Bronchial epithelial cell (primary cell): ENCODE results near the gene SCGB3A1. TPM values are rescaled to one million over a fixed set of nuclear protein-coding genes. Genes with fewer than 3 reads are reported as not detected.

Experiments
- DNase-seq: peaks from one replicate; pipeline ENCODE4 v3.0.0-alpha.2; 2010; ENCODE audit warnings: low read depth
- FAIRE-seq: peaks from 2 replicates; lab custom pipeline; 2011; peaks lifted over from hg19 to GRCh38; lab: Jason Lieb, UNC
- H3K27me3 ChIP-seq: 2 replicates; pipeline ENCODE4 v1.5.1; 2011; ENCODE audit warnings: low read length; ENCODE audit not compliant: control insufficient read depth, insufficient read depth
- H3K36me3 ChIP-seq: 2 replicates; pipeline ENCODE4 v1.5.1; 2011; ENCODE audit warnings: low read length; ENCODE audit not compliant: control insufficient read depth, insufficient read depth
- H3K4me3 ChIP-seq: 2 replicates; pipeline ENCODE4 v1.5.1; 2011; ENCODE audit warnings: mild to moderate bottlenecking, low read depth, low read length, control low read depth
- total RNA-seq: library from RNA; depleted of rRNA; stranded (reverse); fragments of >200 nt; gene quantifications from 2 replicates; pipeline ENCODE4 v1.2.1, GENCODE V29; 2014
- TF ChIP-seq, protein P1 (sequence below): IDR thresholded peaks from 2 replicates; pipeline ENCODE4 v1.5.1; 2011; ENCODE audit warnings: mild to moderate bottlenecking, moderate library complexity, low read length, control low read depth, inconsistent platforms; ENCODE audit not compliant: insufficient read depth, severe bottlenecking

SCGB3A1 gene
- total RNA-seq, 1 donor from 2014 or later, result not detected

DNA sequence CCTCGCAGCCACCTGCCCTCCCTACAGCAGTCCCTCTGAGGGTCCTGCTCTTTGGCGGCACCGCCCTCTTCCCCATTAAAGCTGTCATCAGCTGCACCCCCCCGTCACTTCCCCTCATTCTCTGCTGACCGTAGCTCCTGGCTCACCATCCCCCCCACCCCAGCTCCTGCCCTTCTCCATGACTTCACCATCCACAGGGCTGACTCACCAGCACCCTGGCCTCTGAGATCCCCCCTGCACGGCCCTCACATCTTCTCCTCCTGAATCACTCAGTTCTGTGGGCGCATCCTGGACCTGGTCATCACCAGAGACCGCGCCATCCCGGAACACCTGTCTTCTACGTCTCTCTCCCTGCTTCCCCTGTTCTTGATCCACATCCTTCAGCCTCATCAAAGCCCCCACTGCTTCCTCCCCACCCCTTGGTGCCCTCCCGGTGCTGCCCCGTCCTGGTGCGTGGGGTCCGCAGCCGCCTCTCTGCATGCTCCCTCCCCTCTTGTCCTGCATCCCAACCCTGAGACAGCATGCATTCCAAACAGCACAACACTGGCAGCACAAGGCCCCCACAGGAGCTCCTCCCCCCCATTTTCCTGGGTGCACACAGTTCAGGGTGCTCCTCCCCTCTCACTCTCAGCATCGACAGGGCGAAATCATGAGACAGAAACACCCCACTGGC, 45.2 kb upstream of the SCGB3A1 start:
- H3K4me3 ChIP-seq, result no peak overlapping the region
- no peaks in the 10 kb centered on the region for H3K27me3 ChIP-seq
- FAIRE-seq (no peak), DNase-seq (no peak)
- TF ChIP-seq, protein P1, sequence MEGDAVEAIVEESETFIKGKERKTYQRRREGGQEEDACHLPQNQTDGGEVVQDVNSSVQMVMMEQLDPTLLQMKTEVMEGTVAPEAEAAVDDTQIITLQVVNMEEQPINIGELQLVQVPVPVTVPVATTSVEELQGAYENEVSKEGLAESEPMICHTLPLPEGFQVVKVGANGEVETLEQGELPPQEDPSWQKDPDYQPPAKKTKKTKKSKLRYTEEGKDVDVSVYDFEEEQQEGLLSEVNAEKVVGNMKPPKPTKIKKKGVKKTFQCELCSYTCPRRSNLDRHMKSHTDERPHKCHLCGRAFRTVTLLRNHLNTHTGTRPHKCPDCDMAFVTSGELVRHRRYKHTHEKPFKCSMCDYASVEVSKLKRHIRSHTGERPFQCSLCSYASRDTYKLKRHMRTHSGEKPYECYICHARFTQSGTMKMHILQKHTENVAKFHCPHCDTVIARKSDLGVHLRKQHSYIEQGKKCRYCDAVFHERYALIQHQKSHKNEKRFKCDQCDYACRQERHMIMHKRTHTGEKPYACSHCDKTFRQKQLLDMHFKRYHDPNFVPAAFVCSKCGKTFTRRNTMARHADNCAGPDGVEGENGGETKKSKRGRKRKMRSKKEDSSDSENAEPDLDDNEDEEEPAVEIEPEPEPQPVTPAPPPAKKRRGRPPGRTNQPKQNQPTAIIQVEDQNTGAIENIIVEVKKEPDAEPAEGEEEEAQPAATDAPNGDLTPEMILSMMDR, result no peak
- no peaks in the 10 kb centered on the region for H3K36me3 ChIP-seq

DNA sequence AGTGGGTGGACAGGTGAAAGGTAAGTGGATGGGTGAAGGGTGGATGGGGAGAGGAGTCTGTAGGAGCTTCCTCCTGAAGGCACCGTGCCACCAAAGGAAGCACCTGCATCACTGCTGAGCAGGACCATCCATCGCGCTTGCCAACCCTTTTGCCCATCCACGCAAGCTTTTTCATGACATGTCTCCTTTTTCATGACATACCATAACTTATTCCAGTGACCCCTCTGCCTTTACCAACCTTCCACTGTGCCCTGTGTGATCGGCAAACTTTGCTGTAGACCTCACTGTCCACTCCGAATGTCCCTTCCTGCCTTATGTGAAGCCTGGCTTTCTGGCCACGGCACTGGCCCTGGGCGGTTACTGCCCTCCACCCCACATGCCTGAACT, 44.7 kb upstream of the SCGB3A1 start:
- TF ChIP-seq, protein P1, result no peak
- Histone ChIP-seq H3K4me3 (no peak overlapping the region), H3K27me3 (no peaks in the 10 kb centered on the region), H3K36me3 (no peaks in the 10 kb centered on the region)
- DNase-seq (no peak), FAIRE-seq (peak; percentile 23)

DNA sequence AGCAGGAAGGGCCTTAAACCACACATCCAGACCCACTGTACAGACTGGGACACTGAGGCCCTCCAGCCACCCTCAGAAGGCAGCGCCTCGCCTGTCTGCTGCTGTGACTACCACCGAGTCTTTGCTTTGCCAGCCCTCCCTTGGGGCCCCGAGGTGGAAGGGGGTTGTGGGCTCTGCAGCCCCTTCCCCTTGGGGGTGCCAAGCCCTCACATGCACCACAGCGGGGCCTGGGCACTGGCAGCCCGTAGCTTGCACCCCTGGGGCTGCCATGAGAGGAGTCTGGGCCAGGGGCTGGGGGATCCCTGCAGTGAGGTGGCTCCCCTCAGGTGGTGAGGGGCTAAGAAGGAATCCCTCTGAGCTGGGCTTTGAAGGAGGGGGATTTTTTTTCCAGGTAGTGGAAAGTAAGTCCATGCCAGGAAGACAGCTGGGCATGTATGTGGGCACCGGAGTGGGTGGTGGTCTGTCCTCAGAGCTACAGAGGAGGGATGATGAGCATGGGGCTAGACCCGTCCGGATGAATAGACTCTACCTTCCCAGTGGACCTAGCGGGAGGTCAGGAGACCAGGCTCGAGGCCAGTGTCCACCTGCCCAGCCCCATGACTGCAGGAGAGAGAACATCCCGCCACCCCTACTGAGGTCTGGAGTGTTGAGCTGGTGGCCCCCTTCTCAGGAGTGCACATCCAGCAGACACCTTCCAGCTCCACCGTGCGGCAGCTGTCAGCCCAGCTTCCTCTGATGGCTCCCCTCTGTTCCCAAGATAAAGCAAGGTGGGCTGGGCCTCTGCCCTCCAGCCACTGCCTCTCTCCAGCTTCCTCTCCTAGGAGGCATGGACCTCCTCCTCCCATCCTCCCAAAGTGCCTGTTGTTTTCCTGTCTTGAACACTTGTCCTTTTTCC, 42.2 kb upstream of the SCGB3A1 start:
- Histone ChIP-seq H3K27me3 (no peaks in the 10 kb centered on the region), H3K4me3 (no peak overlapping the region), H3K36me3 (no peaks in the 10 kb centered on the region)
- FAIRE-seq (no peak), DNase-seq (no peak)
- TF ChIP-seq, protein P1, result no peak

DNA sequence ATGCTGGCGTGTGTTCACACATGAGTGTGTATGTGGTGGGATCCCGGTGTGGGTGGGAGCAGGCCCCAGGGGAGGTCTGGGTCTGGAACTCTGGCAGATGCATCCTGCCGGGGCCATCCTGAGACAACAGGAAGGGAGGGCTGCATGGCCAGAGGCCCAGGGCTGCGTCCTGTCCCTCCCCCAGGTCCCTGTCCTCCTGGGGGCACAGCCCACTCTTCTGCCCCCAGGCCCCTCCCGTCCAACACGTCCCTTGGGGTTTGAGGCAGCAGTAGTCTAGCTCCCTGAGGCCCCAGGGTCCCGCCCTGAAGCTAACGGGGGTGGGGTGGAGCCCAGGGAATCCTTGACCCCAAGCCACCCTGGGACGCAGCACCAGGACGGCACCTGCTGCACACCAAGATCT, 41.5 kb upstream of the SCGB3A1 start:
- TF ChIP-seq, protein P1, result no peak
- DNase-seq (no peak), FAIRE-seq (no peak)
- Histone ChIP-seq H3K36me3 (no peaks in the 10 kb centered on the region), H3K27me3 (no peaks in the 10 kb centered on the region), H3K4me3 (no peak overlapping the region)

DNA sequence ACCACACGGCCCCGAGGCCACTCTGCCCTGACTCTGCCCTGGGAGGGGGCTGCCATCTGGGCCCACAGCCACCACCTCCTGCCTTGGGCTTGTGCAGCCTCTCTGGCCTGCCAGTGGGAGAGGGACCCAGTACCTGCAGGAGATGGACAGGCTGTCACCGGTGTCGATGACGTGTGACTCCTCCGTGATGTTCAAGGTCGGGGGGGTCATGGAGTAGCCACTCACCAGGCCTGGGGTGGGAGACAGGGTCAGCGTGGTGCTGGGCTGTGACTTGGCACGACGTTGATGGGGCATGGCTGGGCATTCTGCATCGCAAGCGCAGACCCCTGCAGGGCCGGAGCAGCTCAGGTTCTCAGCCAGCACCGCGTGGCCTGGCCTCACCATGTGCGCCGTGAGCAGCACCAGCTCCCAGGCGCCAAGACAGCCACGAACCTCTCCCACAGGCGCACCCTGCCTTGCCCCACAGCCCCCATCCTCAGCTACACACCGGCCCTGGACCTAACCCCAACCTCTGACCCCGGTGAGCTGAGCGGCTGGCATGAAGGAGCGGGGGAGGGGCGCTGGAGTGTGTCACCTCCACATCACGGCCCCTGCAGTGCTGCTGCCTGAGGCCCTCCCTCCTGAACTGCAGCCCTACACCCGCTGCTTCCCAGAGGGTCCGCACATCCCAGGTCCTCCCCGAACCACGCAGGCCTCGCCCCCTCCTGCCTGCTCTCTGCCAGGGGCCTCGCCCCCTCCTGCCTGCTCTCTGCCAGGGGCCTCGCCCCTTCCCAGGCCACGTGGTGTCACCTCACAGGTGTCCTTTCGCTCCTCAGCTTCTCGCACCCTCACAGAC, 40.5 kb upstream of the SCGB3A1 start:
- H3K4me3 ChIP-seq, result no peak overlapping the region
- no peaks in the 10 kb centered on the region for H3K36me3 ChIP-seq
- H3K27me3 ChIP-seq, result no peaks in the 10 kb centered on the region
- TF ChIP-seq, protein P1, result no peak
- no peak for DNase-seq
- FAIRE-seq, result no peak
